IPS DF 6.9 (cell line): ENCODE measurements around the gene RAB33A.

ENCODE experiments used
- DNase-seq: peaks from one replicate; pipeline ENCODE4 v3.0.0-alpha.2; 2013; ENCODE audit warnings: low read depth, low spot score
- H3K27ac ChIP-seq: one replicate; pipeline ENCODE4 v1.5.1; 2013; ENCODE audit warnings: low read length, control low read depth
- H3K27me3 ChIP-seq: 2 replicates; pipeline ENCODE4 v1.6.1; 2013; ENCODE audit warnings: mild to moderate bottlenecking, low read length; ENCODE audit not compliant: control insufficient read depth, insufficient read depth
- H3K36me3 ChIP-seq: 2 replicates; pipeline ENCODE4 v1.6.1; 2013; ENCODE audit warnings: low read length; ENCODE audit not compliant: control insufficient read depth, insufficient read depth
- H3K4me1 ChIP-seq: 2 replicates; pipeline ENCODE4 v1.6.1; 2013; ENCODE audit warnings: low read length; ENCODE audit not compliant: control insufficient read depth, insufficient read depth
- H3K4me3 ChIP-seq: 2 replicates; pipeline ENCODE4 v1.5.1; 2013; ENCODE audit warnings: mild to moderate bottlenecking, low read length
- H3K9me3 ChIP-seq: 2 replicates; pipeline ENCODE4 v1.6.1; 2013; ENCODE audit warnings: low read length, inconsistent platforms; ENCODE audit not compliant: control insufficient read depth, insufficient read depth
- WGBS: extraction: QIAGEN DNeasy Blood & Tissue Kit; methylation state at CpG from one replicate; pipeline ENCODE4 v1.1.7; 2013; ENCODE audit warnings: mixed read lengths, missing lambda C conversion rate; ENCODE audit not compliant: insufficient read length, insufficient coverage; 5-methylcytosine and 5-hydroxymethylcytosine counted together

RAB33A gene

DNA sequence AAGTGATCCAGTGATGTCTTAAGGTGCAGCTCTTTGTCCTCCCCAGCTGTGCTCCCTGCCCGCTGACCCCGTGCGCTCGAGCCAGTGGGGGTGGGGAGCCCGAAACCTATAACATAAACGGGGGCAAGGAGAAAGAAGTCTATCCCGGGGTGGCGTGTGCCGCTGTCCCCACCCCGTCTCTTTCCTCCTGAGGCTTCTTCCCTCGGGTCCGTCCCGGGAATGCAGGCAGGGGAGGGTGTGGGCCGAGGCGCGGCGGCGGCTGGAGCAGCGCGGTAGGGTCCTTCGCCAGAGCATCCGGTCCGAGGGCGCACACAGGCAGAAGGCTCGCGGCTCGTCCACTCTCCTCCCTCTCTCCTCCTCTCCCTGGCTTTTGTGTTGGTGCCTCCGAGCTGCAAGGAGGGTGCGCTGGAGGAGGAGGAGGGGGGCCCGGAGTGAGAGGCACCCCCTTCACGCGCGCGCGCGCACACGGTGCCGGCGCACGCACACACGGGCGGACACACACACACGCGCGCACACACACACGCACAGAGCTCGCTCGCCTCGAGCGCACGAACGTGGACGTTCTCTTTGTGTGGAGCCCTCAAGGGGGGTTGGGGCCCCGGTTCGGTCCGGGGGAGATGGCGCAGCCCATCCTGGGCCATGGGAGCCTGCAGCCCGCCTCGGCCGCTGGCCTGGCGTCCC lies at the start of gene RAB33A:
Gene RAB33A, plus strand, starts transcription at position 517 of the 681 bp plus-strand sequence. Its CDS starts 101 bp downstream, at position 618.
- peak within 1 kb of the TSS; percentile 47; the same call in 1 of the 2 replicates for H3K4me3 ChIP-seq
- no peak within 1 kb of the TSS for H3K27ac ChIP-seq

GRCh38 chrX:130124577-130124976 lies 47.2 kb upstream of the RAB33A start:
- no peak for DNase-seq
- WGBS: no CpG with 5 or more reads among the region's 4 CpGs
- Histone ChIP-seq H3K9me3 (no peaks in the 10 kb centered on the region), H3K4me1 (no peaks in the 10 kb centered on the region), H3K36me3 (peaks cover 1% of the 10 kb centered on the region; the same call in 1 of the 2 replicates), H3K27me3 (no peaks in the 10 kb centered on the region), H3K4me3 (no peak overlapping the region), H3K27ac (no peak overlapping the region)

More for the DNA sequence above, at the start of gene RAB33A:
- H3K27me3 ChIP-seq: peaks cover 6% of the 10 kb centered on the region; the same call in 1 of the 2 replicates
- H3K4me1 ChIP-seq: no peaks in the 10 kb centered on the region
- no peaks in the 10 kb centered on the region for H3K9me3 ChIP-seq
- no peaks in the 10 kb centered on the region for H3K36me3 ChIP-seq
- DNase-seq: no peak
- no CpG with 5 or more reads among the region's 61 CpGs for WGBS

- no peak for DNase-seq
- H3K4me1 ChIP-seq: no peaks in the 10 kb centered on the region
- no CpG with 5 or more reads among the region's 13 CpGs for WGBS
- no peaks in the 10 kb centered on the region for H3K9me3 ChIP-seq
- H3K27ac ChIP-seq: no peak overlapping the region
- no peak overlapping the region for H3K4me3 ChIP-seq
- H3K36me3 ChIP-seq: peaks cover 3% of the 10 kb centered on the region; the same call in 1 of the 2 replicates
- H3K27me3 ChIP-seq: no peaks in the 10 kb centered on the region
Measured at GRCh38 chrX:130125091-130125874, 46.5 kb upstream of the RAB33A start.

DNA sequence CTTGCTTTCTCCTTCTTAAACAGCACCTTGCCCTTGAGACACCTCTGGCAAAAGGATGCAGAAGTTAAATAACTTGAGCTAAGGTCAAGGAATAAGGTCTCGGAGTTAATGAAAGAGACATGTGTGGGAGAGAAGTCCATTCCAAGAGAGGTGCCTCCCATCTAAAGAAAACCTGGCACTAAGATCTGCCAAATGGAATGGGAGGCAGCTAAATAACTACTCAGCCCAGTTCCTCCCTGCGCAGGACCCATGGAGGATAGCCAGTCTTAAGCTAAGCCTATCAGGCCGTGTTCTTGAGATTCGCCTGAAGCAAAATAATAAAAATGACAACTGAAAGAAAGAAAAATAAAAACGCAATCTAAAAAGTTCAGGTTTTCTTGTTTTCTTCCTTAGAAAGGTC lies 40.8 kb upstream of the RAB33A start:
- WGBS: no CpG with 5 or more reads among the region's 5 CpGs

GRCh38 chrX:130136496-130136895 lies 35.3 kb upstream of the RAB33A start:
- Histone ChIP-seq H3K4me3 (no peak overlapping the region), H3K9me3 (no peaks in the 10 kb centered on the region), H3K4me1 (no peaks in the 10 kb centered on the region), H3K36me3 (peaks cover 4% of the 10 kb centered on the region; the same call in 1 of the 2 replicates), H3K27me3 (no peaks in the 10 kb centered on the region), H3K27ac (no peak overlapping the region)
- WGBS: no CpG with 5 or more reads among the region's 5 CpGs
- no peak for DNase-seq

More for the DNA sequence above, 40.8 kb upstream of the RAB33A start:
- DNase-seq: no peak
- Histone ChIP-seq H3K36me3 (peaks cover 3% of the 10 kb centered on the region; the same call in 1 of the 2 replicates), H3K4me1 (no peaks in the 10 kb centered on the region), H3K27ac (no peak overlapping the region), H3K9me3 (no peaks in the 10 kb centered on the region), H3K27me3 (no peaks in the 10 kb centered on the region), H3K4me3 (no peak overlapping the region)

GRCh38 chrX:130136961-130137360 lies 34.8 kb upstream of the RAB33A start:
- H3K4me1 ChIP-seq: no peaks in the 10 kb centered on the region
- no peak overlapping the region for H3K4me3 ChIP-seq
- WGBS: no CpG with 5 or more reads among the region's 8 CpGs
- no peaks in the 10 kb centered on the region for H3K27me3 ChIP-seq
- H3K27ac ChIP-seq: no peak overlapping the region
- H3K36me3 ChIP-seq: peaks cover 4% of the 10 kb centered on the region; the same call in 1 of the 2 replicates
- DNase-seq: no peak
- no peaks in the 10 kb centered on the region for H3K9me3 ChIP-seq

DNA sequence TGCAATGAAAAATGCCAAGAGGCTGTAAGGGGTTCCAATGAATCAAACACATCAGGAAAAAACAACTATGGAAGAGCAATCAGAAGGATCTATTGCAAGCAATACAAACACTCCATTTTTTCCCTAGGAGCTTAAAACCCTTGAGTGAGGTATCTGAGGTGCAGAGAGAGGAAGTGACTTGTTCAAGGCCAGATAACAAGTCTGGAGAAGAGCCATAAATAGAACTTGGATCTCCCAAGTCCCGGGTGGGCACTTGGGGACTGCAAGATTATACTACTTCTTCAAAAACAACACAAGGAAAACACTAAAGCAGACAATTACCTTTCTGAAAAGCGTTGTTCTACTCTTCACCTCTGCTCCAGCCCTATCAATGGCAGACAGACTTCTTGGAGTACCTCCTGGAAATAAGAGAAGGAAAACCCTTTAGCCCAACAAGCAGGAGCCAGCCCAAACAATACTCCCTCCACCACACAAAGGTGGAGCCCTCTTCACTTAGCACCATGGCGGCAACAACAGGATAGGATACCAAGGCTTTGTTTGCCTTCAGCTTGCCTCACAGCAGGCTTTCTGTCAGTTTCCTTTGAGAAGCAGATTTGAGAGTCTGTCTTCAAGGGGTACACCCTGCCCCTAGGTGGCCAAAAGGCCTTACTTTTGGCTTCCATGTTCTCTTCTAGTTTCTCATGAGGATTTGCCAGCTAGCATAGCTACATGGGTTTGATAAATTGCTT lies 32.1 kb upstream of the RAB33A start:
- DNase-seq: no peak
- no peaks in the 10 kb centered on the region for H3K9me3 ChIP-seq
- H3K36me3 ChIP-seq: peaks cover 4% of the 10 kb centered on the region; the same call in 1 of the 2 replicates
- no peak overlapping the region for H3K27ac ChIP-seq
- H3K27me3 ChIP-seq: no peaks in the 10 kb centered on the region
- H3K4me3 ChIP-seq: no peak overlapping the region
- no CpG with 5 or more reads among the region's 3 CpGs for WGBS
- no peaks in the 10 kb centered on the region for H3K4me1 ChIP-seq

DNA sequence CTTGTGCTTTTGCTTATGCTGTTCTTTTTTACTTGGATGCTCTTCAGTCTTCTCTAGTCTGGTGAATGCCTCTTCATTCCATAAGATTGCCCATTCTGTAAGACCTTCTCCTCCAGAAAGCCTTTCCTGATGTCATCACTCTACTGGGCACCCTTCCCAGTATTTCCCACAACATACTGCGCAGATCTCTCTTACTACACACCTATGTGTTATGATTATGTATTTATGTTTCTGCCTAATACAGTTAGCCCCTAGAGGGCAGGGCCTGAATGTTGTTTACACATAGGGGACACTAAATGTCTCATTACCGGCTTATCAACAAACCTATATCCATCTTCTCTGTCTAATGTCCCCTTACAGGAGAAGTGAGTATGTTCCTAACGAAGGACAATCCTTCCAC lies 27.3 kb upstream of the RAB33A start:
- no CpG with 5 or more reads among the region's 3 CpGs for WGBS
- H3K9me3 ChIP-seq: no peaks in the 10 kb centered on the region
- no peaks in the 10 kb centered on the region for H3K4me1 ChIP-seq
- no peaks in the 10 kb centered on the region; the same call in 1 of the 2 replicates for H3K36me3 ChIP-seq
- no peak overlapping the region for H3K27ac ChIP-seq
- DNase-seq: no peak
- no peak overlapping the region for H3K4me3 ChIP-seq
- H3K27me3 ChIP-seq: no peaks in the 10 kb centered on the region

DNA sequence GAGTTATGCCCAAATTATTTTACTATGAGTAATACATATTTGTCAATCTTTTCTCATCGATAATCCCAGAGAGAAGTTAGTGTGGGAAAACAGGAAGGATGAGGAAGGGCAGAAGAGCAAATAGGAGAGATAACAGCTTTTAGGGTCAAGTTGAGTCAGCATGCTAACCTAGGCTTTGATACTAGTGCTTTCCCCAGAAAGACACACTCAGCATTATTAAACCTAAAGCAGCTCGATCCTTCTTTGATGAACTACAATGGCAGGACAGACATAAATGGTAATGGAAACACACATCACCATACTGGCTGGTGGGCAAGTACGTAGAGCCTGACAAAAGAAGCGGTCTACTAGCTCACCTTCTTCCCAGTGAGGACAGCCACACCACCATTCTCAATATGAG lies 26.6 kb upstream of the RAB33A start:
- WGBS: no CpG with 5 or more reads among the region's 4 CpGs
- Histone ChIP-seq H3K9me3 (no peaks in the 10 kb centered on the region), H3K27me3 (no peaks in the 10 kb centered on the region), H3K36me3 (no peaks in the 10 kb centered on the region; the same call in 1 of the 2 replicates), H3K27ac (no peak overlapping the region), H3K4me1 (no peaks in the 10 kb centered on the region), H3K4me3 (no peak overlapping the region)
- no peak for DNase-seq

DNA sequence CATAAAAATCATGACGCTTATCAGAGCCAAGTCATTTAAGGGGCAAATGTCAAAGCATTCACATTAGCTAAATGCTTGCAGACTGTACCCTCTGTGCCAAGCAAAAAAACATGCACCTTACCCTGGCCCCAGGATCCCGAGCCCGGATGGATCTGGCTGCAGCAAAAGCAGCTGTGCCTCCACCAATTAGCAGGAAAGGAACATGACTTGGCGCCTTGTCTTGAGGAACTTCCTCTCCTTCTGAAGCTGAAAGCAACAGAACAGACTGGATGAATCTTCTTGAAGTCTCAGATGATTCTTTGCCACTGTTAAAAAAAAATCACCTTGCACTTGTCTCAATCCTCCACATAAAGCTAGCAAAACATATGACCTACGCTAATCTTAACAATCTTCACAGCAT lies 24.1 kb upstream of the RAB33A start:
- DNase-seq: no peak
- no peaks in the 10 kb centered on the region for H3K27me3 ChIP-seq
- no peaks in the 10 kb centered on the region for H3K9me3 ChIP-seq
- no peaks in the 10 kb centered on the region; the same call in 1 of the 2 replicates for H3K36me3 ChIP-seq
- no peak overlapping the region for H3K27ac ChIP-seq
- H3K4me1 ChIP-seq: no peaks in the 10 kb centered on the region
- no peak overlapping the region for H3K4me3 ChIP-seq
- WGBS: no CpG with 5 or more reads among the region's 5 CpGs
